DMS53 (cell line): ENCODE data around the gene PDHB.
"Not testable (repeated sequence)": the region's sequence is repeated elsewhere in the genome, so short reads cannot be mapped to it uniquely, and the experiment has no call there.

Experiments
- DNase-seq: peaks from one replicate; lab custom pipeline; 2025; lab: John Stamatoyannopoulos, UW

PDHB gene

DNA sequence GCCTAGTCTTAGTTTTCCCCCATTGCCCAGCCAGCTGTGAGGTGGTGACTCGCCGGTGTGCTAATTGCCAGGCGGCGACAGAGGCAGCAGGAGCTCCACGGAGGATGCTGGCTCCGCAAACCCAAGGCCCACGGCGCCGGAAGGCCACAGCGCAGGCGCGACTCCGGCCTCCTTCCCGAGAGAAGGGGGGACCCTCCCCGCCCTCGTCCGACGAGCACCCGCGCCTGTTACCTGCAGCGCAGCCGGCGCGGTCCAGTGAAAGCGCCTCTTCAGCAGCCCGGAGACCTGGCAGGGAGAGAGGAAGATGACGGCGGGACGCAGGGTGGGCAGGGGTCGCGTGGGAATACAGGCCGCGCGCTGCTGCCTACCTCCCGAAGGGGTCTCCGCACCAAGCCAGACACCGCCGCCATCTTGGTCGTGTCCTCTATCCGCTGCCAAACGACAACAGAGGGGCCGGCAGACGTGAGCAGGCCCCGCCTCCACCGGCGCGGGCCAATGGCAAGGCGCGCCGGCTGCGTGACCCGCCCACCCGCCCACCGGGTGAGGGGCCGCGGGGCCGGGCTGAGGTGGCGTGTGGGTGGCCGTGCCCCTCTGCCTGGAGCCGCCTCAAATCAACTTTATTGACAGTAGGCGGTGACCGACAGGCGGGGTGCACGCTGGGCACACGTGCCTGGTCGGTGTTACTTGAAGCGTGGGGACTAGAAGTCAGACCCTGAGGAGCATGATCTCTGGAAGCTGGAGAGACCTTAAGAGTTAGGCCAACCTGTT lies at the start of gene PDHB:
Gene PDHB, minus strand, starts transcription at position 433 of the 768 bp plus-strand sequence. Its CDS starts 23 bp downstream, at position 410.
- DNase-seq = peak; percentile 82

DNA sequence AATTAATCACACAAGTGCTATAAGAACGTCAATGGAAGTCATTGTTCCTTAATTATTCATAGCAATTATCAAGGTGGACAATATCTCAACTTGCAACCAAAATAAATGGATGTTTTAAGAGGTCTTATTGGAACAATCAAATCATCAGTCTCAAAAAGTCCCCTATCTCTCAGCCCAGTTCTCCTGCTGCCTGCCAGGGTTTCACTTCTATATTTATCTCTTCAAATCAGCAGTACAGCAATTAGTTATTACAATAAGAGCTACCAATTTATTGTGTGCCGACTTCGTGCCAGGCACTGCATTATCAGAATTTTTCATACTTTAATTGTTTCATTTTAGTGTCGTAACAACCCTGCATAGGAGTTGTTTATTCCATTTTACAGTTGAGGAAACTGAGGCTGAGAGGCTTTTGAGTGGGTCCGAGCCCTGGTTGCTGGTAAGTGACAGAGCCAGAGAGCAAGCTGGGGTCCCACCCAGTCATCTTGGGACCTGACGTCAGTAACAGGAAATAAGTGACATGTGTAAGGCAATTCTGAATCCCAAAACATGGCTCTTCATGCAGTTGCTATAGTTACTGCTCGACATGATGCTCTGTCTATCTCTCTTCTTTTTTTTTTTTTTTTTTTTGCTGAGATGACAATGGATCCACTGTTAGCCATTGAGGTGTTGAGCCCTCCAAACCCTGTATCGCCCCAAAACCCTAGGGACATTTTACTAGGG lies 49.4 kb upstream of the PDHB start:
- no peak for DNase-seq

- no peak for DNase-seq
Observed at GRCh38 chr3:58480309-58480708, 46.7 kb upstream of the PDHB start.

GRCh38 chr3:58478781-58479180 lies 45.1 kb upstream of the PDHB start:
- DNase-seq = no peak

- no peak for DNase-seq
Observed at GRCh38 chr3:58474967-58475578, 41.4 kb upstream of the PDHB start.

DNA sequence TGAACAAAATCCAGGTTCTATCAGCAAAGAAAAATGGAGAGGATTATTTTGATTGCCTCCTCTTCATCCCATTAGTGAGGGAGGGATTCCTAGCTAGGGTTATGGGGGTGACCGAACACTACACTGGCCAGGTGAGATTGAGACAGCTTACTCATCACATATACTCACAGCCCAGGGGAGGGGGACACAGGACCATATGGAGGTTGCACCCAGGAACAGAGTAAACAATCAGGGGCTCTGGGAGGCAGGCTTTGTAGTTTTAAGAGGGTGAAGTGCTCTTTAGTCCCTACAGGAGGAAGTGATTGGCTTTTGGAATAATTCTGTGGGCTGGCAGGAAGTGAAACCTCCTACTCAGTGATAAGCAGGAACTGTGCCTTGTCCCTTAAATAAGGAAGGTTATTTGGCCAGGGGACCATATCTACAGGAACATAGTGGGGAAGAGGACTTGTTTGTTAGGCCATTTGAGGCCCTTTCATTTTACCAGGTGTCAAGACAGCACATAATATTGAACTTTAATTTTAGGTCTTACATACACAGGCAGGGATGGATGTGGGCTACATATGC lies 40.8 kb upstream of the PDHB start:
- peak; percentile 7 for DNase-seq

- DNase-seq = no peak
Observed at GRCh38 chr3:58473275-58473674, 39.6 kb upstream of the PDHB start.

DNA sequence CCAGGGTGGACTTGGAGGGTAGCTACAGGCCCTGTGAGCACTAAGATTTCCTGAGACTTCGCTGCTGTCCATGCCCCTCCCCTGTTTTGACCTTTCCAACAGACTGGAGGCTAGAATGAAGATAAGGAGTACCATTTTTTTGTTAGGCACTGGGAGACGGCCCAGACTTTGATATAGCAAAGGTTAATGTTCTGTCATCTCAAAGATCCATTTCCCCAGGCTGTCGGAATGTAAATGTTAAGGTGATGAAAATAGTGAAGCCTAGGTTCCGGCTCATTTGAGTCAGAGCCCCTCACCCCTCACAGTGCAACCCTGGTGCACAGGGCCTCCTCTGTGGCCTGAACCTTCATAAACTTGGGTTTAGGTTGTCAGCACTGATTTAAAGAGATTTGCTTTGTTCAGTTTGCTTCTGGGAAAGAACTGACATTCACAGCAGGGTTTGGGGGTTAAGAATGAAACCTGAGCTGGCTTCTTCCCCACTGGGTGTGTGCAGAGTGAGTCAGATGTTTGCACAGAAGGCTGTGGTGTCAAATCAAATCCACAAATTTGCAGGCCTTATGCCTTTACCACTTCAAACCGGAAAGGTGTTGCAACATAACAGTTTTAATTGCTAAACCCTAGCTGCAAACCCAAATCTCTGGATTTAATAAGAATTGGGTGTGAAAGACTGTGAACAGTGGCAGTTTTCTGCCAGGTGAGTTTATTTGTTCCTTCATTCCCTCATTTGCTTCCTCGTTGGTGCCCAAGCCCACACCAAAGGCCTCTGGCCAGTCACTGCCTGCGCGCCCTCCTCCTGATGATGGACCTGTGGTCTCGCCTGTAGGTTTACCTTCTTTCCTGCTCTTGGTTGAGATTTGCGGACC lies 37.6 kb upstream of the PDHB start:
- DNase-seq = peak; percentile 87

- no peak for DNase-seq
Observed at GRCh38 chr3:58470363-58471024, 36.9 kb upstream of the PDHB start.

DNA sequence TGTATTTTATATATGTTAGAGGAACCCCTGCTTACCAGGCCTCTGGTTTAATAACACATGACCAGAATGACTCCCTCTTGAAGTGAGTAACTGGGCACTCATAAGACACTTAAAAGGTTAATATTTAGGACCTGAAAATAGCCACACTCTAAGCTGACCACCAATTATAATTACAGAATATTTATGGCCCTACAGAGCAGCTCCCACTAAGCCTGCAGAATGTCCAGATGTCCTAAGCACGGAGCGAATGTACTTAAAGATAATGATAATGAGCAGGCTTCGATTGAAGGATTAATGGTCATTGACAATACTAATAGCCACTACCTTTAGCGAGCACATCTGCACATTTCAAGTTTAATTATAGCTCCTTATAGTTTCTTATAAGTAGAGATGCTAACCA lies 35.5 kb upstream of the PDHB start:
- no peak for DNase-seq

DNA sequence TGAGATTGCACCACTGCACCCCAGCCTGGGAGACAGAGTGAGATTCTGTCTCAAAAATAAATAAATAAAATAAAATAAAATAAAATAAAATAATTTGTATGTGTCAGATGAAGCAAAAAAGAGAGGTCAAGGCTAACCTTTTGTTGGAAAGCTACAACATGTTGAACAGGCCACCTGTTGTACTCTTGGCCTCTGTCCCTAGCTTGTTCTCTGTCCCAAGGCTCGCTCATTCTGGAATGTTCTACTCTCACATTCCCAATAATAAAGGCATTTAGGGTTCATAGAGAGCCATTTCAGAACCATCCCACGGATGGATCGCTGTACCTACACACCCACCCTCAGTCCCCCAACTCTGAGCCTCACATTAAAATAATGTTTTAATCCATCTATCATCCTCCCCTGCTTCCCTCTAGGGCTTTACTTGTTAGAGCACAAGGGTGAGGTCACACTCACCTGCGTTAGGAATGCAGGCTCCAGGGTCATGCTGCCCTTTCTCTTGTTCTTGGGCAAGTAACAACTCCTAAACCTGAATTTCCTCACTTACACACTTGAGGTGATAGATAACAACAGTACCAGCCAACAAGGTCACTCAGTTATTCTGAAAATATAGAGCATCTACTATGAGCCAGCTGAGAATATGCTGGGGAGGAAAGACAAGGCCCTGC lies 33.4 kb upstream of the PDHB start:
- no peak for DNase-seq

GRCh38 chr3:58464866-58465265 lies 31.2 kb upstream of the PDHB start:
- no peak for DNase-seq

DNA sequence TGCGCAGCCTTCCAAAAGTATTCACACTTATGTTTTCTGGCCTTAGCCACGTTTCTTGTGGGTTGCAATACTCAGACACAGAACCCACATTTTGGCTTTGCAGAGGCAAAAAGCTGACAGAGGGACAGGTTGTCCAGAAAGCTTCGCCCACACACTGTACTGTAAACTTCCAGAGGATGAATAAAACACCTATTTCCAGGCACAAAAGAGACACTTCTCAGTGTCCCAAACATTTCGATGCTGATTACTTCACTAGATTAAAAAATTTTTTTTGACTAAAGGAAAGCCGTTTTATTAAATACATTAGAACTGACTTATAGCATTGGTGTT lies 30.3 kb upstream of the PDHB start:
- DNase-seq = no peak

DNA sequence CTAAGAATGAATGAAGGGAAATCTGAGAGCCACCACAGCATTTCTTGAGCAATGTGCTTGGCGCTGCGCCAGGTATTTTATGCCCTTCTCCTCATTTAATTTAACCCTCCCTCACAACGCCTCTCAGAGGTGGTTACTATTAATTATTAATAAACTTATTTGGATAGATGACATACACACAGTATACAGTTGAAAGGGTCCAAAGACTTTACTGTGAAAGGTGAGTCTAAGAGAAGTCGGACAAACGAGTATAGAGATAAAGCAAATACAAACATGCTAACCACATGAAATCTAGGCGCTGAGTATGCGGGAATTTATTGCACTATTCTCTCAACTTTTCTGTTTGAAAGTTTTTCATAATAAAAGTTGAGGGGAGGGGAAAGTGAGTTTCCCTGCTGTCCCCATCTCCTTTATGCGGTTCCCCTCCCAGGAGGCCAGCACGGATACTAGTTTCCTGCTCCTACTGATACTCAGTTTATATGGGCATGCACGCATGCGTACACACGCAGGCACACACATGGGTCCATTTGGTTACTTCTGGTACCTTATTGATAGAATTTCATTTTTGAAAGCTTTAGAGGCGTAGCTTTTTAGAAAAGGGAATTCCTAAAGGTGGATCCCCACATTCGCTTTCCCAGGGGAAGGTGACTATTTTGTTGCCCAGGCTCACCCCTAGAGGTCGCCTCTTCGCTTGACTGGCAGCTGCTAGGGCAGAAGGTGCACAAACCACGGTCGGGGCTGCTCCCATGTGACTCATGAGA lies 29.7 kb upstream of the PDHB start:
- peak; percentile 69 for DNase-seq

GRCh38 chr3:58462829-58463180 lies 29.2 kb upstream of the PDHB start:
- no peak for DNase-seq

GRCh38 chr3:58459160-58459559 lies 25.5 kb upstream of the PDHB start:
- DNase-seq = no peak

- DNase-seq = peak; percentile 81
Observed at GRCh38 chr3:58452176-58452575, 18.5 kb upstream of the PDHB start.

- DNase-seq = no peak
Observed at GRCh38 chr3:58441514-58442450, 8.2 kb upstream of the PDHB start.

DNA sequence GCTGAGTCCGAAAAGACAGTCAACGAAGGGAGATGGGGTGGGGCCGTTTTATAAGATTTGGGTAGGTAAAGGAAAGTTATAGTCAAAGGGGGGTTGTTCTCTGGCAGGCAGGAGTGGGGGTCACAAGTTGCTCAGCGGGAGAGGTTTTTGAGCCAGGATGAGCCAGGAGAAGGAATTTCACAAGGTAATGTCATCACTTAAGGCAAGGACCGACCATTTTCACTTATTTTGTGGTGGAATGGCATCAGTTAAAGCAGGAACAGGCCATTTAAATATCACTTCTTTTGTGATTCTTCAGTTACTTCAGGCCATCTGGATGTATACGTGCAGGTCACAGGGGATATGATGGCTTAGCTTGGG lies 7.3 kb upstream of the PDHB start:
- not testable (repeated sequence) for DNase-seq
